Keratinocyte (primary cell): Measurements from ENCODE around the gene SRCIN1.

Experiments used
- EZH2 ChIP-seq: IDR thresholded peaks from one replicate; pipeline ENCODE4 v1.6.1; 2012; ENCODE audit warnings: inconsistent platforms, mild to moderate bottlenecking, low read length, moderate library complexity
- TF ChIP-seq, protein P1 (sequence below), 3 experiments: IDR thresholded peaks in 1 of 3; conservative IDR thresholded peaks in 1 of 3; optimal IDR thresholded peaks in 1 of 3; 2 replicates in 2 of 3; 3 replicates in 1 of 3; pipeline versions ENCODE3 to v1.5.1; 2011; ENCODE audit warnings: low read length in 3 of 3, mild to moderate bottlenecking in 3 of 3, moderate library complexity in 2 of 3, control low read depth in 1 of 3, inconsistent platforms in 1 of 3; ENCODE audit not compliant: insufficient read depth in 2 of 3; ENCODE audit errors: extremely low read depth in 1 of 3

DNA sequence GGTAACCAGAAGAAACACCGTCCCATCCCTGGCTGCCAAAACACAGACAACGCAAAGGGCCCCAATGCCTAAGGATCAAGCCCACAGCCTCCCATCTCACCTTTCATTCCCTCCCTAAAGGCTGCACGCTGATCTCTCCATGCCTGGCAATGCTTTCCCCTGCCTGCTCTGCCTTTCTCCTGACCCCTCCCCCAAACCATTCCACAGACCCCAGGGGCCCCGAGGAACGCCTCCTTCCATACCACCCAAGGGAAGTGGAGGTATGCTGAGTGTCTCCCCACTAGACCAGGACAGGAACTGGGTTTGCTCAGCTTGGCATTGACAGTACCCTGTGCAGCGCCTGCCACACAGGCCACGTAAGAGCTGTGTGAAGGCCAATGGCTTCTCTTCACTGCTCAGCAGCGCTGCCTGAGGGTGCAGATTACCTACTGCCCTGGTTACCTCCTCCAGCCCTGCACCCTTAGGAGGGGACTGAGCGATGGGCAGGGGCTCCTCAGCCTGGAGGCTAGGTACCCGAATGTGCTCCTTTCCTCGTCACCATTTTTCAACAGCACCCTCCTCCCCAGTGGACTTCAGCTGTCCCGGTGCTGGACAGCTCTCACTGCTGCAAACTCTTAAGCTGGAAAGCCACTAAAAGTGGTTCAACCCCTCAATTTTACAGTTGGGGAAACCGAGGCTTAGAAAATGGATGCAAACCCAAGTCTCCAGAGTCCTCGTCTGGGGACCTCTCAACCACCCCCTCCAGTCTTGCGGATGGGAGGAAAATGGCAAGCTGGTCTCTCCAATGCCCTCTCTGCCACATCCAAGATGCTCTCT is 45.0 kb downstream of the SRCIN1 start:
- TF ChIP-seq, protein P1, sequence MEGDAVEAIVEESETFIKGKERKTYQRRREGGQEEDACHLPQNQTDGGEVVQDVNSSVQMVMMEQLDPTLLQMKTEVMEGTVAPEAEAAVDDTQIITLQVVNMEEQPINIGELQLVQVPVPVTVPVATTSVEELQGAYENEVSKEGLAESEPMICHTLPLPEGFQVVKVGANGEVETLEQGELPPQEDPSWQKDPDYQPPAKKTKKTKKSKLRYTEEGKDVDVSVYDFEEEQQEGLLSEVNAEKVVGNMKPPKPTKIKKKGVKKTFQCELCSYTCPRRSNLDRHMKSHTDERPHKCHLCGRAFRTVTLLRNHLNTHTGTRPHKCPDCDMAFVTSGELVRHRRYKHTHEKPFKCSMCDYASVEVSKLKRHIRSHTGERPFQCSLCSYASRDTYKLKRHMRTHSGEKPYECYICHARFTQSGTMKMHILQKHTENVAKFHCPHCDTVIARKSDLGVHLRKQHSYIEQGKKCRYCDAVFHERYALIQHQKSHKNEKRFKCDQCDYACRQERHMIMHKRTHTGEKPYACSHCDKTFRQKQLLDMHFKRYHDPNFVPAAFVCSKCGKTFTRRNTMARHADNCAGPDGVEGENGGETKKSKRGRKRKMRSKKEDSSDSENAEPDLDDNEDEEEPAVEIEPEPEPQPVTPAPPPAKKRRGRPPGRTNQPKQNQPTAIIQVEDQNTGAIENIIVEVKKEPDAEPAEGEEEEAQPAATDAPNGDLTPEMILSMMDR (optimal IDR thresholded peaks at IDR 0.05 in 1 of 3, IDR thresholded peaks at IDR 0.05 in 1 of 3, conservative IDR thresholded peaks at IDR 0.05 in 1 of 3; ENCODE audit: extremely low read depth in 1 of 3, insufficient read depth in 2 of 3, low read length in 3 of 3) = no peak
- no peak for TF ChIP-seq EZH2
